Measurements from ENCODE around the gene FILIP1L.

DNA sequence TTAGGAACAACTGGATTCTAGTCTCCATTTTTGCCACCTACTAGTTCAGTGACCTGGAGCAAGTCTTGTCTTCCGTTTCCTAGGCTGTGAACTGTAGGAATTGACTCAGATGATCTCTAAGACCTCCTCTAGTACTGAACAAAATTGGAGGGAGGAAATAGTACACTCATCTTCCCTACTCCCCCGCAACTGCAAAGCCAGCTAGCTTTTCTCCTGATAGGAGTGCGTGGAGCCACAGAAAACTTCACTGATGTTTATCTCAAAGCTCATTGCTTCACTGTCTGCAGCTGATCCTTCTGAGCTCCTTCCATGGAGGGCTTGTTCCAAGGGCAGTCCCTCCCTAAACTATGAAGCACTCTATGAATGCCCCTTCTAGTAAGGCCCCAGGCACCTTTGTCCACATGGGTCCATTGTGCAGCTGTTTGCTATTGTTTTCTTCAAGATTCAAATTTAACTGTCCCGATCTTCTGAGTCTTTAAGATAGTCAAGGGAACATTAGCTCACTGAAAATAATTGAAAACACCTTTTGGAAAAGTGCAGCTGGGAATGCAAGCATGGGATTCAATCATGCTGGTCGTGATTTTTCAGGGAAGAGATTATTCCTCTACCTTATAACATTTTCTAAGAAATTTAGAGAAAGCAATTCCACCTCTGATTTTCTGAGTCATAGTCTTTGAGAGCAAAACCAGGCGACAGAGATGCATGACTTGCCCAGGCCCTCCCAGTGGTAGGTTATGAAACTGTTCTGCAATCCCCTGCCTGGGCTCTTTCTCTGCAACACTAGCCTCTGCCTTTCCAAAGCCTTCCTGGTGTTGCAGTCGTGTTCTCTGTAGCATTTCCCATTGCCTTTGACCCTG lies 24.3 kb downstream of the FILIP1L start:
- TF ChIP-seq, protein P1, sequence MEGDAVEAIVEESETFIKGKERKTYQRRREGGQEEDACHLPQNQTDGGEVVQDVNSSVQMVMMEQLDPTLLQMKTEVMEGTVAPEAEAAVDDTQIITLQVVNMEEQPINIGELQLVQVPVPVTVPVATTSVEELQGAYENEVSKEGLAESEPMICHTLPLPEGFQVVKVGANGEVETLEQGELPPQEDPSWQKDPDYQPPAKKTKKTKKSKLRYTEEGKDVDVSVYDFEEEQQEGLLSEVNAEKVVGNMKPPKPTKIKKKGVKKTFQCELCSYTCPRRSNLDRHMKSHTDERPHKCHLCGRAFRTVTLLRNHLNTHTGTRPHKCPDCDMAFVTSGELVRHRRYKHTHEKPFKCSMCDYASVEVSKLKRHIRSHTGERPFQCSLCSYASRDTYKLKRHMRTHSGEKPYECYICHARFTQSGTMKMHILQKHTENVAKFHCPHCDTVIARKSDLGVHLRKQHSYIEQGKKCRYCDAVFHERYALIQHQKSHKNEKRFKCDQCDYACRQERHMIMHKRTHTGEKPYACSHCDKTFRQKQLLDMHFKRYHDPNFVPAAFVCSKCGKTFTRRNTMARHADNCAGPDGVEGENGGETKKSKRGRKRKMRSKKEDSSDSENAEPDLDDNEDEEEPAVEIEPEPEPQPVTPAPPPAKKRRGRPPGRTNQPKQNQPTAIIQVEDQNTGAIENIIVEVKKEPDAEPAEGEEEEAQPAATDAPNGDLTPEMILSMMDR (IDR thresholded peaks at IDR 0.05; ENCODE audit: control extremely low read depth in 1 of 3, insufficient read depth in 1 of 3, low read depth in 1 of 3, low read length in 3 of 3), result peak; percentile 49 to 76 (median 51)
- TF ChIP-seq NANOG (IDR thresholded peaks at IDR 0.05; ENCODE audit: insufficient read depth, low read depth, low read length, poor library complexity, severe bottlenecking), result no peak
- no peak for TF ChIP-seq SP2 (IDR thresholded peaks at IDR 0.05; ENCODE audit: low read length)
- no peak for TF ChIP-seq BRCA1 (IDR thresholded peaks at IDR 0.05; ENCODE audit: low read depth, low read length)
- no peak for TF ChIP-seq EZH2 (IDR thresholded peaks at IDR 0.05; ENCODE audit: low read depth, low read length, severe bottlenecking)
- TF ChIP-seq TEAD4 (IDR thresholded peaks at IDR 0.05; ENCODE audit: low read depth, low read length), result no peak

Measured in H1 (cell line).